Brain pericyte (primary cell): ENCODE measurements around the gene JAGN1.
"Not testable (repeated sequence)": the region's sequence is repeated elsewhere in the genome, so short reads cannot be mapped to it uniquely, and the experiment has no call there.

Experiments used
- DNase-seq: peaks from one replicate; pipeline ENCODE4 v3.0.0-alpha.2; 2012; ENCODE audit warnings: low read depth, low spot score

JAGN1 gene

DNA sequence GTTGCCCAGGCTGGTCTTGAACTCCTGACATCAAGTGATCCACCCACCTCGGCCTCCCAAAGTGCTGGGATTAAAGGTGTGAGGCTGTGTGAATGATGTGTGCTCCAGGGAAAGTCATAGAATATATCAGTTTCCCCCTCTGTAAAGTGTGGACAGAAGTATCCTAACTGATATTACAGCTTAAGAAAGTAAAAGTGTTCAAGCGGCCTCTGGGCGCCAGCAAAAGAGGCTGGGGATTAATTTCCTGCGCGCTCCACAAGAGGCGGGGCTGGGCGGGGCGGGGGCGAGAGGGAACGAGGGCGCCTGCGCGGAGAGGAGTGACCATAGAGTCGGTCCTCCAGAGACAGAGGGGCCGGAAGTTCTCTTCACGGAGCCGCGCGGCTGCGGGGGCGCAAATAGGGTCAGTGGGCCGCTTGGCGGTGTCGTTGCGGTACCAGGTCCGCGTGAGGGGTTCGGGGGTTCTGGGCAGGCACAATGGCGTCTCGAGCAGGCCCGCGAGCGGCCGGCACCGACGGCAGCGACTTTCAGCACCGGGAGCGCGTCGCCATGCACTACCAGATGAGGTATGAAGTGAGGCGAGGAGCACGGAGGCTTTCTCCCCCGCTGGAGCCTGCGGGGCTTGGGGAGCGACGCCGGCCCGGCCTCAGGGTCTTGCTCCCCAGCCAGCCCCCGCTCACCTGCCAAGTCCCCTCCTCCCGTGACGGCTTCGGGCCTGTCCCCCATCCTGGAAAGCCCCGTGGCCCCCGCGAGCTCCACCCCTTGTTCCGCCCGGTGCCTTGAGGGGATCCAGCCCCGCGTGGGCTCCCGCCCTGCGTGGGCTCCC lies at the start of gene JAGN1:
JAGN1 (plus strand) TSS at position 362 of the 823 bp plus-strand sequence; CDS start at position 475, 113 bp downstream.
- DNase-seq: peak; percentile 73

DNA sequence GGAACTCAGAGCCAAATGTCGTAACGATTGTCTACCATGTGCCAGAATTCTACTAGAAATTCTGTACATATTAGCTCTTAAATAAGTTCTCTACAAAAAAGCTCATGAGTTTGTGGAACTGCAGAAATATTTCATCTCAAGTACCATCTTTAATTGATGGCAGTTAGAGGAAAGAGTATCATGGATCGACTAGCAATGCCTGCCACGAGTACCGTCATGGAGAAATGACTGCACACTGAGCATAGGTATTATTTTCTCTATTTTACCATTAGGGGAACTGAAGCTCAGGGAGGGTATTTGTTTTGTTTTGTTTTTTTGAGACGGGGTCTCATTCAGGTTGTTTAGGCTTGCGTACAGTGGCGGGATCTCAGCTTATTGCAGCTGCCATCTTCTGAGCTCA lies 49.4 kb upstream of the JAGN1 start:
- no peak for DNase-seq

- DNase-seq: peak; percentile 88
Observed at GRCh38 chr3:9843715-9844438, 46.5 kb upstream of the JAGN1 start, which contains the start of gene RPUSD3. TSS of gene RPUSD3 (minus strand) at chr3:9844008. CDS start at chr3:9843990, 18 bp downstream.

- DNase-seq: no peak
Observed at GRCh38 chr3:9846231-9846630, 44.2 kb upstream of the JAGN1 start.

- no peak for DNase-seq
Observed at GRCh38 chr3:9846931-9847488, 43.4 kb upstream of the JAGN1 start.

GRCh38 chr3:9847870-9848269 lies 42.5 kb upstream of the JAGN1 start:
- DNase-seq: not testable (repeated sequence)

DNA sequence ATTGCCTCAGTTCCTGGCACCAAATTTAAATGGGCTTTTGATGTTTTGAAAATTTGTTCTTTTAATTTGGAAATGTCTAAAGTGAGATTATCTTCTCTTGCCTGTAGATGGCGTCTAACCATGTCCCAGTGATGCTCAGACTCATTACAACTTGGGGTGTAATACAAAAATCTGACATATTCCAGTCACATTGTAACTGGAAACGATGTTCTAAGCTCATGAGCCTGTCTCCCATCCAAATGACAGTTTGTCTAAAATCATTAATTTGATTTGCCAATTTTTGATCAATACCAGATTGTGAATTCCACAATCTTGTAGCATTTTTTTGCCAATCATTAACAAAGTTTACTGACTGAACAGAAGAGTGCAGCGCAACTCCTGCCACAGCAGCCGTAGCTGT lies 41.5 kb upstream of the JAGN1 start:
- DNase-seq: not testable (repeated sequence)

DNA sequence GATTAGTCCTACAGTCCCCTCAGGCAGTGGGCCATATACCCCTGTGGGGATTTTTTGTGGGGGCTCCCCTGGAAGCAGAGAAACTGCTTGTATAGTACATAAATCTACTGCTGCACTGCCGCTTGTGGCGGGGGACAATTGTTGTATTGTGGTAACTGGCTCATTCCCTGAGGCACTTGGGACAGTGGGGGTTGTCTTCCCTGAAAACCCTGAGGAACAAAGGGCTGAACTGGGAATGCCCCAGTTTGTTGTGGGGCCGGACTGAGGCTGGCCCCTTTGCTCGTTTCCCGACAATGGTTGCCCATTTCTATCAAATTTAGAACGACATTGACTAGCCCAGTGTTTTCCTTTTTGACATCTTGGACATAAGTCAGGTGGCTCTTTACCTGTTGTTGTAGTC lies 39.0 kb upstream of the JAGN1 start:
- DNase-seq: not testable (repeated sequence)

DNA sequence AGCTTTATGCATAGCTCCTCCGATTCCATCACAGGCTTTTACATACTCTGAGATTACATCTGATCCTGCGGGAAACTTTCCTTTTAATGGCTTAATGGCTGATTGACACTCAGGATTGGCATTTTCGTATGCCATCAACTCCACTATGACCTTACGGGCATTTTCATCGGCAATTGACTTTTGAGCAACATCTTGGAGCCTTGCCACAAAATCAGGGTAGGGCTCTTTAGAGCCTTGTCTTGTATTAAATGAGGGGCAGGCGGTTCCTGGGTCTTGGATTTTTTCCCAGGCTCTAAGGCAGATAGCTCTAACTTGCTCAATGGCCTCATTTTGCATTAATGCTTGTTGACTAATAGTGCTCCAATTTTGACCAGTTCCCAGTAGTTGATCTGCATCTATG lies 38.5 kb upstream of the JAGN1 start:
- not testable (repeated sequence) for DNase-seq

- DNase-seq: no peak
Observed at GRCh38 chr3:9852528-9852927, 37.9 kb upstream of the JAGN1 start.

- DNase-seq: not testable (repeated sequence)
Observed at GRCh38 chr3:9854291-9854940, 36.0 kb upstream of the JAGN1 start.

DNA sequence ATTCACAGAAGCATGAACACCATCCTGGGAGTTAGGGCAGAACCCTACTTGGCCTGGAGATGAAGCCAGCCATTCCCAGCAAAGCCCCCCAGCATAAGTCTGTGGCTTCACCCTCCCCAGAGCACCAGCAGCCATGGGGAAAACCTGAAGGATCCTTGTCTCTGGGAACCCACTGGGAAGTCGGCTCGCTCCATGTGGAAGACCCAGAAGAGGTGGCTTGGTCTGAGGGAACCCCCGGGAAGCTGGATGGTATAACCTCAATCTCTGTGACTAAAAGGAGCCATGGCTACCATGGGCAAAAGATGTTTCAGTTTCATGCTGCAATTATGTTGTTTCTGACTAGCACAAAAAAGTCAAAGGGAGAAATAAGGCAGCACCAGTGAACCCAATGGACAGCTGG lies 34.8 kb upstream of the JAGN1 start:
- DNase-seq: no peak

- DNase-seq: no peak
Observed at GRCh38 chr3:9859530-9860025, 30.8 kb upstream of the JAGN1 start.

- no peak for DNase-seq
Observed at GRCh38 chr3:9861201-9861600, 29.2 kb upstream of the JAGN1 start.

DNA sequence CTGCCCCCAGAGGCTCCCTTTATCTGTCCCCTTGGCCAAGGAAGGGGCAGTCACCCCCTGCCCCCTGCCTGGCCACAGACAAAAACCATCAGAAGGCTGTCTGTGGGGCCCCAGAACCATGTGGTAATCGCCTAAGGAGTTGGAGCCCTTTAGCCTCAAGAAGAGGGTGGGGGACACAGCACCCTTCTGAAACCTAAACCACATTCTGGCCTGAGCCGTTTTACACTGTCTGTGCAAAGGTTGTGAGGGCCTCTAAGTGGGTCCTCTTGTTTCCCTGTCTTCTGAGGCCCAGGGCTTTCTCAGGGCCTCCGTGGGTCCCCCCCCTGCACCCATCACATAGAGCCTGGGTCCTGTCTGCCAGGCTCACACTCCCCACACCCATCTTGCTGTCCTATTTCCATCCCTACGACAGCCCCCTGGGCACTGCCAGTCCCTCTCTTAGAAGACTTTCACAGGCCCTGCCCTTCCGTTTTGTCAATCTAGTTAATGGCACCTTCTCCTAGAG lies 28.7 kb upstream of the JAGN1 start:
- DNase-seq: no peak

DNA sequence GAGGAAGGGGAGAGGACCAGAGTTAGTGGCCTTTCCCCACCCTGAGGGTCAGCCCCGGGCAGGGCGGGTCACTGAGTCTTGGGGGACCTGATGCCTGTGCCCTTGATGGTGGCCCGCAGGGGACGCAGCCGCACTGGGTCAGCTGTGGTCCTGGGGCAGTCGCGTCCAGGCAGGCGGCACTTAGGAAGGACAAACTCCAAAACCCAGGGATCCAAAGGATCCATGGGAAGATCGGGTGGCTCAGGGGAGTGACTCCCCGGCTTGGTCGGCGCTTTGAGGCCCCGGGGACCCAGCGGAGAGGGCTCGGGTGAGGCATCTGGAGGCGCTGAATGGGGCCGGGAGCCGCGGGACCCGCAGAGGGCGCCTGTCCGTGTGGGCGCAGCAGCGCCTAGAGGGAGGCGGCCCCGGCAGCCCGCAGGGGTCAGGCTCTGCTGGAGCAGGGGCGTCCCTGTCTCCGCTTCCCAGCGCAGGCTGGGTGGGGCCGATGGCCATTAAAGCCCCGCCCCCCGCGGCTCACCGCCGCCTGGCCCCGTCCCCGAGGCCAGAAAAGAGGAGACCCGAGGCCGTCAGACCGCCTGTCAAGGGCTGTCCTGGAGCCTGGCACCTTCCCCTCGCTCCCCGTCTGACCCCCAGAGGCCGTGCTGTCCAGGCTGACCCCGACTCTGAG lies 27.9 kb upstream of the JAGN1 start:
- no peak for DNase-seq

- no peak for DNase-seq
Observed at GRCh38 chr3:9863058-9863772, 27.2 kb upstream of the JAGN1 start.

DNA sequence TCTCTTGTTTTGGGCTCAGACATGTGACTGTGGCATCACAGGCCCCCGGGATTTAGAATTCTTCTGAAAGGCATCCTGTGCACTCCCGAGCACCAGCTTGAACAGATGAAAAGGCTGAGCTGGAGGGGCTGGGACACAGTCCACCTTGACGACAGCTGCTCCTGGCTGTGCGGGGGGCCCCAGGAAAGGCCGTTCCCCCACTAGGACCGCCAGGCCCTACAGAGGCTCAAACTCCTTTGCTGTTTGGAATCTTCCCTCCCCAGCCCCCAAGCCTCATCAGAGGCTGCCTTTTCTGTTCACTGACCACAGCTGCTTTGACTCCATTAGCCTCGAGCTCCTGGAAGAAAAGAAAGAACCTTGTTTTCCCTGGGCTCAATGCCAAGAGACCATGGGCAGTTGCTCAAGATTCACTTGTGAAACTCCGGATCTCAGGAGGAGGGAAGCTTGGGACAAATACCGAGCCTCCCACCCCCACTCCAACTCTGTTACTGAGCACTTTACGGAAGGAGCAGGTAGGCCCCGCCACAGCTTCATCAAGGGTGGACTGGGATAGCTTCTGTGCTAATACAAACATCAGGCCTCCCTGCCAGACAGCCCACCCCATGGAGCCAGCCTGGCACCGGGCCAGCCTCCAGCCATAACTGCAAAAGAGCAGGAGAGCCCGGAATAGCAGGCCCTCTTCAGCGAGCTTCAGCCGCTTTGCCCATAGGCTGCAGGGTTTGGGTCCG lies 26.0 kb upstream of the JAGN1 start:
- peak; percentile 72 for DNase-seq

- DNase-seq: not testable (repeated sequence)
Observed at GRCh38 chr3:9865125-9865637, 25.2 kb upstream of the JAGN1 start.
